ENCODE data around the gene KLHDC10.
"Not testable (repeated sequence)": the region's sequence is repeated elsewhere in the genome, so short reads cannot be mapped to it uniquely, and the experiment has no call there.

The KLHDC10 gene

DNA sequence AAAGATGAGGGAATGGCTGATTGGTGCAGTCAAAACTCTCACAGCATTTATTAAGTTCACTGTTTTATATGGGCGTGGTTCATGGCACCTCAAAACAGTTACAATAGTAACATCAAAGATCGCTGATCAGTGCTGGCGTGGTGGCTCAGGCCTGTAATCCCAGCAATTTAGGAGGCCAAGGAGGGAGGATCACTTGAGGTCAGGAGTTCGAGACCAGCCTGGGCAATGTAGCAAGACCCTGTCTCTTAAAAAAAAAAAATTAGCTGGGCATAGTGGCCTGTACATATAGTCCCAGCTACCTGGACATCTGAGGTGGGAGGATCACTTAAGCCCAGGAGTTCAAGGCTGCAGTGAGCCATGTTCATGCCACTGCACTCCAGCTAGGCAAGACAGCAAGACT lies 48.5 kb downstream of the KLHDC10 start:
- DNase-seq (ENCODE audit: extremely low read depth, low read depth), result no peak
- no peak for TF ChIP-seq CTCF (IDR thresholded peaks at IDR 0.05; ENCODE audit: low read depth, low read length, missing control alignments)
- H3K4me3 ChIP-seq (replicated peaks; ENCODE audit: low read depth, low read length), result no peak overlapping the region

- H3K4me3 ChIP-seq (replicated peaks; ENCODE audit: low read depth, low read length), result no peak overlapping the region
- no peak for DNase-seq (ENCODE audit: extremely low read depth, low read depth)
- TF ChIP-seq CTCF (IDR thresholded peaks at IDR 0.05; ENCODE audit: low read depth, low read length, missing control alignments), result no peak
Measured at GRCh38 chr7:130123501-130123900, 53.2 kb downstream of the KLHDC10 start.

- no peak overlapping the region for H3K4me3 ChIP-seq (replicated peaks; ENCODE audit: low read depth, low read length)
- DNase-seq (ENCODE audit: extremely low read depth, low read depth), result no peak
- TF ChIP-seq CTCF (IDR thresholded peaks at IDR 0.05; ENCODE audit: low read depth, low read length, missing control alignments), result no peak
Measured at GRCh38 chr7:130124711-130125110, 54.4 kb downstream of the KLHDC10 start.

- not testable (repeated sequence) for DNase-seq (ENCODE audit: extremely low read depth, low read depth); H3K4me3 ChIP-seq (replicated peaks; ENCODE audit: low read depth, low read length)
Measured at GRCh38 chr7:130126840-130127239, 56.5 kb downstream of the KLHDC10 start.

DNA sequence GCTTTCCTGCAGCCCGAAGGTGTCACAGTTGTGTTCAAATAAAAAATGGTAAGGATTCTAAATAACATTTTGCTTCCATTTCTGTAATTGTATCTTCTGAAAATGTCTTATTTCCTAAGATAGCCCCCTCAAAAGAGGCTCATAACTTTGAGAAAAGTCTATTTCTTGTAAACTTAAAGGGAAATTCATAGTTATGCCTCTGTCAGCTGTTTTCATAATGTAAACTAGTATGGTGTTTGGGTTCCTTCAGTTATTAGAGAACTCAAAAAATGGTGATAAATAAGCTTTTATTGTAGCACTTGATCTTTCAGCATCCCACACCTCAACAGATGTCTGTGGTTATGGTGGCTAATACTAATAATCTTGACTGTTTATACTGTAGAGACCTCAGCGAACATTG lies 57.1 kb downstream of the KLHDC10 start:
- DNase-seq (ENCODE audit: extremely low read depth, low read depth), result no peak
- no peak overlapping the region for H3K4me3 ChIP-seq (replicated peaks; ENCODE audit: low read depth, low read length)
- TF ChIP-seq CTCF (IDR thresholded peaks at IDR 0.05; ENCODE audit: low read depth, low read length, missing control alignments), result no peak

DNA sequence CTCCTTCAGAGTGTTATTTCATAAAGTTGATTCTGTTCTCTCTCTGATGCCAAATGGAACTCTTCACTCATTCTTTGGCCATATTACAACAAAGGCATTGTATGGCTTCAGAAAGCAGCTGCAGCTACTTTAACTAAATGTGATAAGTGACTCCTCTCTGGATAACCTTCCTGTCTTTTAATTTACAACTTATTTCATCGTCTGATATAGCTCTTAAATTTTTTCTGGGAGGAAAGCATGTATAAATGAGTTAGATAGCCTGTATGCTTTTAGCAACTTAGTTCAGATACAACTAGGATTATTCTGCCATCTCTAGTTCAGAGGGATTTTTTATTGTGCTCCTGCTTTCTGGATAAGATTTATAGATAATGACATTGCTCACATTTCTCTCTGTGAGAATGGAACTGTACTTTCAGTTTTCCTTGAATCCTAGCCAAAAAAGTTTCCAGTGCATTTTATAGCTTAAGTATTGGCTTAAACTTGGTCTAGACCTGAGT lies 57.5 kb downstream of the KLHDC10 start:
- H3K4me3 ChIP-seq (replicated peaks; ENCODE audit: low read depth, low read length), result no peak overlapping the region
- no peak for DNase-seq (ENCODE audit: extremely low read depth, low read depth)
- TF ChIP-seq CTCF (IDR thresholded peaks at IDR 0.05; ENCODE audit: low read depth, low read length, missing control alignments), result no peak

GRCh38 chr7:130129011-130129411 lies 58.7 kb downstream of the KLHDC10 start:
- no peak overlapping the region for H3K4me3 ChIP-seq (replicated peaks; ENCODE audit: low read depth, low read length)
- DNase-seq (ENCODE audit: extremely low read depth, low read depth), result no peak

More at GRCh38 chr7:130129011-130129411, 58.7 kb downstream of the KLHDC10 start:
- no peak for TF ChIP-seq CTCF (IDR thresholded peaks at IDR 0.05; ENCODE audit: low read depth, low read length, missing control alignments)

All from HFF-Myc (cell line).